GM12864 (cell line): ENCODE results near the gene NPTX2.

ENCODE experiments used
- DNase-seq: peaks from one replicate; pipeline ENCODE4 v3.0.0-alpha.2; 2011; ENCODE audit warnings: low read depth
- H3K4me3 ChIP-seq: 2 replicates; pipeline ENCODE4 v1.5.1; 2011; ENCODE audit warnings: mild to moderate bottlenecking, low read depth, low read length, control low read depth
- CTCF ChIP-seq: IDR thresholded peaks from 2 replicates; pipeline ENCODE4 v1.5.1; 2011; ENCODE audit warnings: low read depth, mild to moderate bottlenecking, moderate library complexity, low read length, control low read depth, inconsistent platforms; ENCODE audit errors: missing control alignments

Gene NPTX2

GRCh38 chr7:98599886-98600285, 17.2 kb upstream of the NPTX2 start:
- no peak for TF ChIP-seq CTCF
- no peak for DNase-seq
- no peak overlapping the region for H3K4me3 ChIP-seq

GRCh38 chr7:98602755-98603398, 14.2 kb upstream of the NPTX2 start:
- no peak for DNase-seq
- TF ChIP-seq CTCF, result no peak

GRCh38 chr7:98603399-98603788, 13.7 kb upstream of the NPTX2 start:
- TF ChIP-seq CTCF, result no peak
- no peak for DNase-seq
- no peak overlapping the region for H3K4me3 ChIP-seq

More at GRCh38 chr7:98602755-98603398, 14.2 kb upstream of the NPTX2 start:
- H3K4me3 ChIP-seq, result no peak overlapping the region

- no peak for DNase-seq
- no peak for TF ChIP-seq CTCF
- H3K4me3 ChIP-seq, result no peak overlapping the region
These were observed 3.3 kb upstream of the NPTX2 start for GRCh38 chr7:98613601-98614425.

GRCh38 chr7:98616381-98617050, 569 bp upstream of the NPTX2 start:
- H3K4me3 ChIP-seq, result no peak overlapping the region
- no peak for DNase-seq
- TF ChIP-seq CTCF, result no peak

- no peak for TF ChIP-seq CTCF
- H3K4me3 ChIP-seq, result no peak overlapping the region
- DNase-seq, result no peak
These were observed 904 bp downstream of the NPTX2 start for GRCh38 chr7:98617960-98618418.
